A172 (cell line): ENCODE data around the gene RECQL5. TPM values are rescaled to one million over a fixed set of nuclear protein-coding genes. Genes with fewer than 3 reads are reported as not detected.
"Not testable (repeated sequence)": the region's sequence is repeated elsewhere in the genome, so short reads cannot be mapped to it uniquely, and the experiment has no call there.

Experiments used
- DNase-seq: peaks from one replicate; pipeline ENCODE4 v3.0.0-alpha.2; 2015; ENCODE audit warnings: low spot score
- total RNA-seq: library from RNA; depleted of rRNA; stranded (reverse); fragments of >200 nt; shearing (Covaris generic); gene quantifications from 2 replicates; pipeline ENCODE4 v1.2.3, GENCODE V29; 2014; rRNA removed

The RECQL5 gene
- total RNA-seq, 1 experiment from 2014 or later, result 18.0 TPM

- DNase-seq, result no peak
These were observed 74.5 kb downstream of the RECQL5 start for GRCh38 chr17:75592348-75593020.

GRCh38 chr17:75591722-75592302, 75.1 kb downstream of the RECQL5 start:
- DNase-seq, result no peak

GRCh38 chr17:75590849-75591721, 75.9 kb downstream of the RECQL5 start:
- no peak for DNase-seq

- no peak for DNase-seq
These were observed 76.6 kb downstream of the RECQL5 start for GRCh38 chr17:75590314-75590761.

- DNase-seq, result no peak
These were observed 77.0 kb downstream of the RECQL5 start for GRCh38 chr17:75589919-75590303.

GRCh38 chr17:75589012-75589918, 77.7 kb downstream of the RECQL5 start:
- DNase-seq, result peak; percentile 60

GRCh38 chr17:75588596-75589011, 78.3 kb downstream of the RECQL5 start:
- DNase-seq, result no peak

- DNase-seq, result no peak
These were observed 79.0 kb downstream of the RECQL5 start, which contains the start of gene MYO15B for GRCh38 chr17:75587675-75588595. Gene MYO15B, plus strand, starts transcription at chr17:75587800. Its CDS starts 258 bp downstream, at chr17:75588058.

- DNase-seq, result no peak
These were observed 82.1 kb downstream of the RECQL5 start for GRCh38 chr17:75584849-75585175.

GRCh38 chr17:75583197-75583596, 83.8 kb downstream of the RECQL5 start:
- not testable (repeated sequence) for DNase-seq

- DNase-seq, result not testable (repeated sequence)
These were observed 85.7 kb downstream of the RECQL5 start for GRCh38 chr17:75581121-75581725.

Other genes with a start within 250 kb of the RECQL5 start
- gene TMEM94, start 210.5 kb downstream of the RECQL5 start, total RNA-seq, result 49.7 and 53.9 TPM in 2 replicates
- 8.4 and 10.8 TPM in 2 replicates for gene CASKIN2, start 151.6 kb downstream of the RECQL5 start, total RNA-seq
- 43.9 and 48.6 TPM in 2 replicates for gene TSEN54, start 150.6 kb downstream of the RECQL5 start, total RNA-seq
- gene LLGL2, start 141.5 kb downstream of the RECQL5 start, total RNA-seq, result 1.6 and 4.0 TPM in 2 replicates
- gene MYO15B, start 79.4 kb downstream of the RECQL5 start, total RNA-seq, result 7.1 and 9.6 TPM in 2 replicates
- gene SMIM5, start 33.7 kb downstream of the RECQL5 start, total RNA-seq, result 0.07 and 0.26 TPM in 2 replicates
- 124 and 169 TPM in 2 replicates for gene SAP30BP, start 184 bp upstream of the RECQL5 start, total RNA-seq
- gene ITGB4, start 54.3 kb upstream of the RECQL5 start, total RNA-seq, result 15.0 and 15.2 TPM in 2 replicates
- gene GALK1, start 98.0 kb upstream of the RECQL5 start, total RNA-seq, result 72.7 and 87.5 TPM in 2 replicates
- 52.7 and 64.4 TPM in 2 replicates for gene UNK, start 117.7 kb upstream of the RECQL5 start, total RNA-seq
- 138 and 372 TPM in 2 replicates for gene UNC13D, start 177.2 kb upstream of the RECQL5 start, total RNA-seq
- gene WBP2, start 188.2 kb upstream of the RECQL5 start, total RNA-seq, result 68.5 and 70.0 TPM in 2 replicates
- 159 and 173 TPM in 2 replicates for gene TRIM47, start 211.4 kb upstream of the RECQL5 start, total RNA-seq
- gene TRIM65, start 229.8 kb upstream of the RECQL5 start, total RNA-seq, result 32.7 and 41.4 TPM in 2 replicates
- gene MRPL38, start 237.7 kb upstream of the RECQL5 start, total RNA-seq, result 55.1 and 58.4 TPM in 2 replicates